Kidney (tissue), 14 donors: ENCODE data around the gene ACIN1. TPM values are rescaled to one million over a fixed set of nuclear protein-coding genes. Genes with fewer than 3 reads are reported as not detected.
"Not testable (repeated sequence)": the region's sequence is repeated elsewhere in the genome, so short reads cannot be mapped to it uniquely, and the experiment has no call there.

Experiments used
- DNase-seq, 5 donors: peaks; one replicate each; pipeline ENCODE4 v3.0.0-alpha.2; 2013 to 2020
- FAIRE-seq: peaks from 2 replicates; lab custom pipeline; 2012; peaks lifted over from hg19 to GRCh38; lab: Jason Lieb, UNC
- H3K27ac ChIP-seq, 2 donors: one replicate each; pipeline ENCODE4 v1.7.0; 2013; ENCODE audit warnings: low read depth in 2 of 2, low read length in 2 of 2, inconsistent platforms in 1 of 2
- H3K27me3 ChIP-seq: one replicate; pipeline ENCODE4 v1.7.1; 2013; ENCODE audit warnings: low read length, inconsistent platforms; ENCODE audit not compliant: control insufficient read depth, insufficient read depth
- H3K36me3 ChIP-seq, 3 donors: one replicate each; pipeline versions ENCODE4 v1.7.0 to v1.7.1; 2013; ENCODE audit warnings: low read length in 3 of 3, control low read depth in 1 of 3, inconsistent platforms in 1 of 3; ENCODE audit not compliant: insufficient read depth in 3 of 3, control insufficient read depth in 2 of 3
- H3K4me1 ChIP-seq, 3 donors: one replicate each; pipeline versions ENCODE4 v1.7.0 to v1.7.1; 2013; ENCODE audit warnings: low read length in 3 of 3, inconsistent platforms in 1 of 3, low read depth in 1 of 3; ENCODE audit not compliant: control insufficient read depth in 2 of 3, insufficient read depth in 2 of 3
- H3K4me3 ChIP-seq, 3 donors: one replicate each; pipeline versions ENCODE4 v1.7.0 to v1.8.1; 2013; ENCODE audit warnings: low read length in 3 of 3, control low read depth in 1 of 3, inconsistent platforms in 1 of 3
- H3K9ac ChIP-seq, 3 donors: one replicate each; pipeline versions ENCODE4 v1.7.0 to v1.7.1; 2013; ENCODE audit warnings: low read length in 3 of 3, control low read depth in 1 of 3, inconsistent platforms in 1 of 3
- H3K9me3 ChIP-seq, 3 donors: one replicate each; pipeline versions ENCODE4 v1.7.0 to v1.7.1; 2013; ENCODE audit warnings: low read length in 3 of 3, control low read depth in 1 of 3, inconsistent platforms in 1 of 3; ENCODE audit not compliant: control insufficient read depth in 2 of 3, insufficient read depth in 1 of 3
- CTCF ChIP-seq: IDR thresholded peaks from 3 replicates; pipeline ENCODE4 v1.5.1; 2012; ENCODE audit warnings: mild to moderate bottlenecking, moderate library complexity, borderline replicate concordance; ENCODE audit not compliant: insufficient read depth; ENCODE audit errors: extremely low read depth
- intact Hi-C: fragments of 100-400 bp; cut with DNase I; formaldehyde crosslinking; loops from one replicate; pipeline ENCODE4 v1.11.1; 2022
- polyA plus RNA-seq: library from polyadenylated mRNA; stranded (reverse); fragments of 350-450 nt; fragmentation: Illumina TruSeq; extraction: RNeasy Lipid Tissue Mini Kit (QIAGEN cat#74804); gene quantifications from one replicate; pipeline ENCODE4 v1.2.3, GENCODE V29; 2014; ENCODE audit warnings: low read depth, low replicate concordance; ENCODE audit not compliant: insufficient read depth
- total RNA-seq: library from RNA; stranded (reverse); fragmentation: NEBNext Ultra II Directional; extraction: Animal tissue kit (Norgen Biotek cat#: 25700); gene quantifications from one replicate; pipeline ENCODE4 v1.2.1, GENCODE V29; 2021
- donor health status: control.
- donor health status: control.
- donor health status: control.
- donor health status: control.
- donor health status: control.
- donor health status: DM: yes; HTN: yes; CAD: no.
- donor health status: Normal renal cell carcinoma (clear cell type).

Gene ACIN1
- total and polyA plus RNA-seq, 2 donors from 2014 or later, result 54.9 to 150 TPM

- H3K27ac ChIP-seq, result no peak overlapping the region
- H3K9ac ChIP-seq, result no peak overlapping the region
- no peaks in the 10 kb centered on the region for H3K9me3 ChIP-seq
- H3K4me3 ChIP-seq, result no peak overlapping the region
- no peak for TF ChIP-seq CTCF
- H3K27me3 ChIP-seq, result no peaks in the 10 kb centered on the region
- FAIRE-seq (no peak), DNase-seq (no peak)
- no peaks in the 10 kb centered on the region for H3K4me1 ChIP-seq
- no peaks in the 10 kb centered on the region for H3K36me3 ChIP-seq
- intact Hi-C loops, result no loop called here
Measured at GRCh38 chr14:23109769-23110168, 14.8 kb upstream of the ACIN1 start.

GRCh38 chr14:23108169-23108568 lies 13.2 kb upstream of the ACIN1 start:
- not testable (repeated sequence) for FAIRE-seq

GRCh38 chr14:23107620-23108019 lies 12.7 kb upstream of the ACIN1 start:
- intact Hi-C loops, H3K27ac ChIP-seq, H3K4me3 ChIP-seq, H3K4me1 ChIP-seq, H3K9ac ChIP-seq, H3K9me3 ChIP-seq, DNase-seq, FAIRE-seq, H3K36me3 ChIP-seq, H3K27me3 ChIP-seq: not testable (repeated sequence)

More at GRCh38 chr14:23108169-23108568, 13.2 kb upstream of the ACIN1 start:
- H3K4me1 ChIP-seq, H3K36me3 ChIP-seq, H3K9me3 ChIP-seq, H3K27ac ChIP-seq, H3K27me3 ChIP-seq, H3K9ac ChIP-seq, intact Hi-C loops, H3K4me3 ChIP-seq, DNase-seq: not testable (repeated sequence)

GRCh38 chr14:23106747-23107045 lies 11.8 kb upstream of the ACIN1 start:
- H3K9me3 ChIP-seq, result no peaks in the 10 kb centered on the region
- intact Hi-C loops, result no loop called here
- H3K27me3 ChIP-seq, result no peaks in the 10 kb centered on the region
- no peak overlapping the region for H3K9ac ChIP-seq
- DNase-seq (no peak), FAIRE-seq (no peak)
- H3K27ac ChIP-seq, result no peak overlapping the region
- H3K4me3 ChIP-seq, result no peak overlapping the region
- TF ChIP-seq CTCF, result no peak
- no peaks in the 10 kb centered on the region for H3K4me1 ChIP-seq
- H3K36me3 ChIP-seq, result no peaks in the 10 kb centered on the region

- Histone ChIP-seq H3K27me3 (no peaks in the 10 kb centered on the region), H3K9me3 (no peaks in the 10 kb centered on the region), H3K4me1 (no peaks in the 10 kb centered on the region), H3K36me3 (no peaks in the 10 kb centered on the region), H3K27ac (no peak overlapping the region), H3K9ac (no peak overlapping the region), H3K4me3 (no peak overlapping the region)
- peak in 1 of 5 donors; percentile 5 for DNase-seq
- intact Hi-C loops, result no loop called here
- no peak for TF ChIP-seq CTCF
- no peak for FAIRE-seq
Measured at GRCh38 chr14:23105348-23105824, 10.4 kb upstream of the ACIN1 start.
